HL-60 (cell line): ENCODE results near the gene WDR93.

Experiments
- DNase-seq, 2 experiments: peaks; one replicate each; pipeline ENCODE4 v3.0.0-alpha.2; 2010 to 2020; ENCODE audit warnings: low read depth in 1 of 2, low spot score in 1 of 2
- H3K27ac ChIP-seq: fragments of 250-450 bp; sonication (Bioruptor Pico); replicated peaks from 2 replicates; pipeline ENCODE4 v1.5.1; 2020; ENCODE audit warnings: mild to moderate bottlenecking, moderate library complexity
- H3K27me3 ChIP-seq: fragments of 250-450 bp; sonication (Bioruptor Pico); 2 replicates; pipeline ENCODE4 v1.5.1; 2021; ENCODE audit warnings: mild to moderate bottlenecking, moderate library complexity; ENCODE audit not compliant: insufficient read depth, poor library complexity, severe bottlenecking
- H3K4me3 ChIP-seq: replicated peaks from 2 replicates; pipeline ENCODE4 v1.5.1; 2011; ENCODE audit warnings: mild to moderate bottlenecking, control low read depth, low read length; ENCODE audit not compliant: insufficient read depth
- CTCF ChIP-seq: IDR thresholded peaks from one replicate; pipeline ENCODE4 v1.5.1; 2011; ENCODE audit warnings: low read length, control low read depth, inconsistent platforms; ENCODE audit not compliant: insufficient read depth
- GABPA ChIP-seq: IDR thresholded peaks from 2 replicates; pipeline ENCODE4 v1.6.1; 2012; ENCODE audit warnings: low read depth
- POLR2AphosphoS5 ChIP-seq: IDR thresholded peaks from 2 replicates; pipeline ENCODE4 v1.6.1; 2012; ENCODE audit warnings: low read depth
- REST ChIP-seq: IDR thresholded peaks from 2 replicates; pipeline ENCODE4 v1.6.1; 2012; ENCODE audit warnings: low read depth; ENCODE audit not compliant: insufficient replicate concordance
- SPI1 ChIP-seq: IDR thresholded peaks from 2 replicates; pipeline ENCODE4 v1.6.1; 2012; ENCODE audit warnings: low read depth, mild to moderate bottlenecking, borderline replicate concordance

The WDR93 gene

DNA sequence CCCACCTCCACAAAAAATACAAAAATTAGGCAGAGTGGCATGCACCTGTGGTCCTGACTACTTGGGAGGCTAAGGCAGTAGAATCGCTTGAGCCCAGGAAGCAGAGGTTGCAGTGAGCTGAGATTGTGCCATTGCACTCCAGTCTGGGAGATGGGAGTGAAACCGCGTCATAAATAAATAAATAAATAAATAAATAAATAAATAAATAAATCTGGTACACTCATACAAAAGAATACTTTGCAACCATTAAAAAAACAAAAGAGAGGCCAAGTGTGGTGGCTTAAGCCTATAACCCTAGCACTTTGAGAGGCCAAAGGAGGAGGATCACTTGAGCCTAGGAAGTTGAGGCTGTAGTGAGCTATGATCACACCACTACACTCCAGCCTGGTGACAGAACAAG lies 32.4 kb downstream of the WDR93 start:
- H3K4me3 ChIP-seq = no peak overlapping the region
- TF ChIP-seq POLR2AphosphoS5 = no peak
- no peak for TF ChIP-seq GABPA
- no peak for TF ChIP-seq REST
- no peak for TF ChIP-seq CTCF
- TF ChIP-seq SPI1 = no peak
- H3K27ac ChIP-seq = no peak overlapping the region
- no peak for DNase-seq
- no peaks in the 10 kb centered on the region for H3K27me3 ChIP-seq

GRCh38 chr15:89724621-89725020 lies 34.0 kb downstream of the WDR93 start:
- H3K27ac ChIP-seq = no peak overlapping the region
- no peak for DNase-seq
- no peak for TF ChIP-seq REST
- TF ChIP-seq SPI1 = no peak
- TF ChIP-seq POLR2AphosphoS5 = no peak
- no peak for TF ChIP-seq CTCF
- TF ChIP-seq GABPA = no peak

GRCh38 chr15:89725064-89725463 lies 34.5 kb downstream of the WDR93 start:
- Histone ChIP-seq H3K27ac (no peak overlapping the region), H3K4me3 (no peak overlapping the region), H3K27me3 (no peaks in the 10 kb centered on the region)
- TF ChIP-seq POLR2AphosphoS5 = no peak
- TF ChIP-seq CTCF = no peak
- no peak for DNase-seq

More at GRCh38 chr15:89724621-89725020, 34.0 kb downstream of the WDR93 start:
- Histone ChIP-seq H3K4me3 (no peak overlapping the region), H3K27me3 (no peaks in the 10 kb centered on the region)

- Histone ChIP-seq H3K4me3 (no peak overlapping the region), H3K27me3 (no peaks in the 10 kb centered on the region), H3K27ac (no peak overlapping the region)
- no peak for DNase-seq
- TF ChIP-seq GABPA (no peak), CTCF (no peak), SPI1 (no peak), POLR2AphosphoS5 (no peak), REST (no peak)
Observed at GRCh38 chr15:89728254-89728653, 37.6 kb downstream of the WDR93 start.
